ENCODE data around the gene ETV1. TPM values are rescaled to one million over a fixed set of nuclear protein-coding genes. Genes with fewer than 3 reads are reported as not detected.

The ETV1 gene
- total RNA-seq, 4 donors from 2014 or later, result 1.6 to 5.1 (median 2.0) TPM

GRCh38 chr7:13948019-13948801 lies 41.3 kb downstream of the ETV1 start:
- Histone ChIP-seq H3K27ac (no peak overlapping the region), H3K4me3 (no peak overlapping the region), H3K36me3 (no peaks in the 10 kb centered on the region), H3K4me1 (no peaks in the 10 kb centered on the region), H3K27me3 (no peaks in the 10 kb centered on the region), H3K9me3 (no peaks in the 10 kb centered on the region)
- TF ChIP-seq POLR2A (IDR thresholded peaks at IDR 0.05) (no peak), CTCF (IDR thresholded peaks at IDR 0.05) (no peak)
- DNase-seq, result no peak

- no peaks in the 10 kb centered on the region for H3K27me3 ChIP-seq
- H3K36me3 ChIP-seq, result no peaks in the 10 kb centered on the region
- no peak overlapping the region for H3K27ac ChIP-seq
- DNase-seq, result no peak
- no peaks in the 10 kb centered on the region for H3K9me3 ChIP-seq
- no peaks in the 10 kb centered on the region for H3K4me1 ChIP-seq
- no peak overlapping the region for H3K4me3 ChIP-seq
- TF ChIP-seq CTCF (IDR thresholded peaks at IDR 0.05), result no peak
- no peak for TF ChIP-seq POLR2A (IDR thresholded peaks at IDR 0.05)
These were observed 41.9 kb downstream of the ETV1 start for GRCh38 chr7:13947535-13947934.

- Histone ChIP-seq H3K27me3 (no peaks in the 10 kb centered on the region), H3K36me3 (no peaks in the 10 kb centered on the region), H3K27ac (no peak overlapping the region), H3K4me1 (no peaks in the 10 kb centered on the region), H3K9me3 (no peaks in the 10 kb centered on the region), H3K4me3 (no peak overlapping the region)
- no peak for TF ChIP-seq POLR2A (IDR thresholded peaks at IDR 0.05)
- DNase-seq, result no peak
These were observed 43.3 kb downstream of the ETV1 start for GRCh38 chr7:13946181-13946580.

- DNase-seq, result no peak
- Histone ChIP-seq H3K4me1 (no peaks in the 10 kb centered on the region), H3K4me3 (no peak overlapping the region), H3K27ac (no peak overlapping the region), H3K9me3 (no peaks in the 10 kb centered on the region), H3K27me3 (no peaks in the 10 kb centered on the region), H3K36me3 (no peaks in the 10 kb centered on the region)
- TF ChIP-seq POLR2A (IDR thresholded peaks at IDR 0.05) (no peak), CTCF (IDR thresholded peaks at IDR 0.05) (no peak)
These were observed 43.8 kb downstream of the ETV1 start for GRCh38 chr7:13945670-13946069.

GRCh38 chr7:13933536-13933935 lies 55.9 kb downstream of the ETV1 start:
- TF ChIP-seq CTCF (IDR thresholded peaks at IDR 0.05), result no peak
- no peak for TF ChIP-seq POLR2A (IDR thresholded peaks at IDR 0.05)
- no peak for DNase-seq
- Histone ChIP-seq H3K36me3 (no peaks in the 10 kb centered on the region), H3K4me1 (no peaks in the 10 kb centered on the region), H3K27ac (no peak overlapping the region), H3K9me3 (no peaks in the 10 kb centered on the region), H3K27me3 (no peaks in the 10 kb centered on the region), H3K4me3 (no peak overlapping the region)

GRCh38 chr7:13933091-13933490 lies 56.4 kb downstream of the ETV1 start:
- Histone ChIP-seq H3K27ac (no peak overlapping the region), H3K27me3 (no peaks in the 10 kb centered on the region), H3K4me1 (no peaks in the 10 kb centered on the region), H3K9me3 (no peaks in the 10 kb centered on the region), H3K36me3 (no peaks in the 10 kb centered on the region), H3K4me3 (no peak overlapping the region)
- no peak for DNase-seq
- TF ChIP-seq POLR2A (IDR thresholded peaks at IDR 0.05) (no peak), CTCF (IDR thresholded peaks at IDR 0.05) (no peak)
